HL-60 (cell line): ENCODE measurements around the gene CABLES2.

Experiments
- DNase-seq, 2 experiments: peaks; one replicate each; pipeline ENCODE4 v3.0.0-alpha.2; 2010 to 2020; ENCODE audit warnings: low read depth in 1 of 2, low spot score in 1 of 2
- H3K27ac ChIP-seq: fragments of 250-450 bp; sonication (Bioruptor Pico); replicated peaks from 2 replicates; pipeline ENCODE4 v1.5.1; 2020; ENCODE audit warnings: mild to moderate bottlenecking, moderate library complexity
- H3K27me3 ChIP-seq: fragments of 250-450 bp; sonication (Bioruptor Pico); 2 replicates; pipeline ENCODE4 v1.5.1; 2021; ENCODE audit warnings: mild to moderate bottlenecking, moderate library complexity; ENCODE audit not compliant: insufficient read depth, poor library complexity, severe bottlenecking
- H3K4me3 ChIP-seq: replicated peaks from 2 replicates; pipeline ENCODE4 v1.5.1; 2011; ENCODE audit warnings: mild to moderate bottlenecking, control low read depth, low read length; ENCODE audit not compliant: insufficient read depth
- CTCF ChIP-seq: IDR thresholded peaks from one replicate; pipeline ENCODE4 v1.5.1; 2011; ENCODE audit warnings: low read length, control low read depth, inconsistent platforms; ENCODE audit not compliant: insufficient read depth
- GABPA ChIP-seq: IDR thresholded peaks from 2 replicates; pipeline ENCODE4 v1.6.1; 2012; ENCODE audit warnings: low read depth
- POLR2AphosphoS5 ChIP-seq: IDR thresholded peaks from 2 replicates; pipeline ENCODE4 v1.6.1; 2012; ENCODE audit warnings: low read depth
- REST ChIP-seq: IDR thresholded peaks from 2 replicates; pipeline ENCODE4 v1.6.1; 2012; ENCODE audit warnings: low read depth; ENCODE audit not compliant: insufficient replicate concordance
- SPI1 ChIP-seq: IDR thresholded peaks from 2 replicates; pipeline ENCODE4 v1.6.1; 2012; ENCODE audit warnings: low read depth, mild to moderate bottlenecking, borderline replicate concordance

Gene CABLES2

GRCh38 chr20:62406635-62407176 lies 379 bp downstream of the CABLES2 start:
- no peak for DNase-seq
- H3K27ac ChIP-seq = peak overlapping the region; percentile 46
- H3K27me3 ChIP-seq = no peaks in the 10 kb centered on the region
- peak overlapping the region; percentile 68 for H3K4me3 ChIP-seq
- TF ChIP-seq SPI1 (no peak), CTCF (no peak), REST (no peak), POLR2AphosphoS5 (no peak), GABPA (no peak)

GRCh38 chr20:62405981-62406513 lies 1.0 kb downstream of the CABLES2 start:
- Histone ChIP-seq H3K27ac (no peak overlapping the region; the same call in 1 of the 2 replicates), H3K4me3 (peak overlapping the region; percentile 68), H3K27me3 (no peaks in the 10 kb centered on the region)
- no peak for TF ChIP-seq SPI1
- TF ChIP-seq REST = no peak
- no peak for TF ChIP-seq POLR2AphosphoS5
- no peak for DNase-seq

- DNase-seq = peak; percentile 67 to 75
- H3K4me3 ChIP-seq = no peak overlapping the region
- TF ChIP-seq SPI1 = no peak
- TF ChIP-seq CTCF = no peak
- no peak for TF ChIP-seq POLR2AphosphoS5
- no peak for TF ChIP-seq REST
- TF ChIP-seq GABPA = no peak
- no peak overlapping the region for H3K27ac ChIP-seq
- no peaks in the 10 kb centered on the region for H3K27me3 ChIP-seq
Measured at GRCh38 chr20:62405108-62405980, 1.7 kb downstream of the CABLES2 start.
